Measurements from ENCODE around the gene PSMB9. TPM values are rescaled to one million over a fixed set of nuclear protein-coding genes. Genes with fewer than 3 reads are reported as not detected.

The PSMB9 gene
- total and polyA plus RNA-seq, 2 experiments from 2014 or later = 3.3 TPM; not detected in 1

DNA sequence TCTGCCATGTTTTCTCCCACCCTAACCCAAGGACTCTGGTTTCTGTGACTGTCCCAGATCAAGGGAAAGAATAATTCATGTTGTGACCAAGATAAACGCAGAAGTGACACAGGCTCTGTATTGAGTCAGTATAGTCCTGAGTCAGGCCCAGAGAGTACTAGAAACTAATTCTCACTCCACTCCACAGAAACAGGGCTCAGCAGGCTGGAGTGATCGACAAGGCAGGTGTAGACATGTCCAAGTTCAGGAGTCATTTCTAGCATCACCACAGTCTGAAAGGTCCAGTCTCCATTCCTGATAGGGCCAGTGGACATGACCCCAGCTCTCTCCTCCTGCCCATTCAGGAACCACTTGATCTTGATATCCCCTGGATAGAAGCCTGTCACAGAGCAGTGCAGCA, 39.8 kb upstream of the PSMB9 start:
- no peaks in the 10 kb centered on the region for H3K9me3 ChIP-seq (ENCODE audit: low read depth)
- no peaks in the 10 kb centered on the region for H4K20me1 ChIP-seq (ENCODE audit: insufficient read depth, poor library complexity, severe bottlenecking)
- H2AFZ ChIP-seq = no peak overlapping the region
- no peaks in the 10 kb centered on the region for H3K27me3 ChIP-seq
- no peak for DNase-seq (ENCODE audit: low spot score)
- no peak for TF ChIP-seq EZH2 (IDR thresholded peaks at IDR 0.05; ENCODE audit: borderline replicate concordance)
- no peak for TF ChIP-seq EZH2phosphoT487 (IDR thresholded peaks at IDR 0.05; ENCODE audit: low read depth, severe bottlenecking, unreplicated experiment)
- no peak for TF ChIP-seq CTCF (IDR thresholded peaks at IDR 0.05; ENCODE audit: poor library complexity)
- no peaks in the 10 kb centered on the region for H3K9me2 ChIP-seq (replicated peaks; ENCODE audit: insufficient read depth)
- WGBS (ENCODE audit: low lambda C conversion rate, missing lambda C conversion rate) = 68% methylated on average over 2 of the region's 2 CpGs
- H3K4me3 ChIP-seq = no peak overlapping the region
- no peaks in the 10 kb centered on the region for H3K36me3 ChIP-seq (replicated peaks; ENCODE audit: insufficient read depth, low read depth)
- no peaks in the 10 kb centered on the region for H3K4me1 ChIP-seq (ENCODE audit: insufficient read depth)
- H3K27ac ChIP-seq = no peak overlapping the region
- H3K79me2 ChIP-seq = no peaks in the 10 kb centered on the region
- no peak overlapping the region for H3K4me2 ChIP-seq

- H3K27me3 ChIP-seq = no peaks in the 10 kb centered on the region
- H3K36me3 ChIP-seq (replicated peaks; ENCODE audit: insufficient read depth, low read depth) = no peaks in the 10 kb centered on the region
- no peak overlapping the region for H3K27ac ChIP-seq
- H3K4me3 ChIP-seq = no peak overlapping the region
- no peaks in the 10 kb centered on the region for H4K20me1 ChIP-seq (ENCODE audit: insufficient read depth, poor library complexity, severe bottlenecking)
- H3K79me2 ChIP-seq = no peaks in the 10 kb centered on the region
- H2AFZ ChIP-seq = no peak overlapping the region
- H3K9me3 ChIP-seq (ENCODE audit: low read depth) = no peaks in the 10 kb centered on the region
- no peak overlapping the region for H3K4me2 ChIP-seq
- TF ChIP-seq CTCF (IDR thresholded peaks at IDR 0.05; ENCODE audit: poor library complexity) (no peak), EZH2 (IDR thresholded peaks at IDR 0.05; ENCODE audit: borderline replicate concordance) (no peak), EZH2phosphoT487 (IDR thresholded peaks at IDR 0.05; ENCODE audit: low read depth, severe bottlenecking, unreplicated experiment) (no peak)
- DNase-seq (ENCODE audit: low spot score) = no peak
- WGBS (ENCODE audit: low lambda C conversion rate, missing lambda C conversion rate) = 88% methylated on average over 5 of the region's 5 CpGs
- no peaks in the 10 kb centered on the region for H3K4me1 ChIP-seq (ENCODE audit: insufficient read depth)
- H3K9me2 ChIP-seq (replicated peaks; ENCODE audit: insufficient read depth) = no peaks in the 10 kb centered on the region
Observed at GRCh38 chr6:32815115-32815514, 38.9 kb upstream of the PSMB9 start.

GRCh38 chr6:32815996-32816395, 38.0 kb upstream of the PSMB9 start:
- no peaks in the 10 kb centered on the region for H3K36me3 ChIP-seq (replicated peaks; ENCODE audit: insufficient read depth, low read depth)
- TF ChIP-seq EZH2phosphoT487 (IDR thresholded peaks at IDR 0.05; ENCODE audit: low read depth, severe bottlenecking, unreplicated experiment) (no peak), CTCF (IDR thresholded peaks at IDR 0.05; ENCODE audit: poor library complexity) (no peak)
- H3K9me3 ChIP-seq (ENCODE audit: low read depth) = no peaks in the 10 kb centered on the region
- H3K4me1 ChIP-seq (ENCODE audit: insufficient read depth) = no peaks in the 10 kb centered on the region
- no peak overlapping the region for H3K4me3 ChIP-seq
- no peaks in the 10 kb centered on the region for H3K9me2 ChIP-seq (replicated peaks; ENCODE audit: insufficient read depth)
- H2AFZ ChIP-seq = no peak overlapping the region
- H3K27ac ChIP-seq = peak overlapping the region; percentile 69
- no peak for DNase-seq (ENCODE audit: low spot score)
- no peaks in the 10 kb centered on the region for H3K79me2 ChIP-seq
- H4K20me1 ChIP-seq (ENCODE audit: insufficient read depth, poor library complexity, severe bottlenecking) = no peaks in the 10 kb centered on the region
- no peak overlapping the region for H3K4me2 ChIP-seq
- WGBS (ENCODE audit: low lambda C conversion rate, missing lambda C conversion rate) = 100% methylated on average over 2 of the region's 2 CpGs
- no peaks in the 10 kb centered on the region for H3K27me3 ChIP-seq

GRCh38 chr6:32816746-32817204, 37.2 kb upstream of the PSMB9 start, which contains the start of gene HLA-DOB:
TSS of gene HLA-DOB (minus strand) at chr6:32817002. CDS start at chr6:32816951, 51 bp downstream.
- H3K27ac ChIP-seq = peak within 1 kb of the TSS; percentile 69
- no peaks in the 10 kb centered on the region for H4K20me1 ChIP-seq (ENCODE audit: insufficient read depth, poor library complexity, severe bottlenecking)
- H3K4me2 ChIP-seq = no peak within 1 kb of the TSS
- no peak within 1 kb of the TSS for H2AFZ ChIP-seq
- no peak for TF ChIP-seq EZH2 (IDR thresholded peaks at IDR 0.05; ENCODE audit: borderline replicate concordance)
- no peak for TF ChIP-seq CTCF (IDR thresholded peaks at IDR 0.05; ENCODE audit: poor library complexity)
- TF ChIP-seq EZH2phosphoT487 (IDR thresholded peaks at IDR 0.05; ENCODE audit: low read depth, severe bottlenecking, unreplicated experiment) = no peak
- no peaks in the 10 kb centered on the region for H3K9me2 ChIP-seq (replicated peaks; ENCODE audit: insufficient read depth)
- no peak within 1 kb of the TSS for H3K4me3 ChIP-seq
- no peaks in the 10 kb centered on the region for H3K27me3 ChIP-seq
- H3K9me3 ChIP-seq (ENCODE audit: low read depth) = no peaks in the 10 kb centered on the region
- WGBS (ENCODE audit: low lambda C conversion rate, missing lambda C conversion rate) = 54% methylated on average over 3 of the region's 3 CpGs
- peak; percentile 49 for DNase-seq (ENCODE audit: low spot score)
- no peaks in the 10 kb centered on the region for H3K79me2 ChIP-seq
- no peaks in the 10 kb centered on the region for H3K4me1 ChIP-seq (ENCODE audit: insufficient read depth)
- no peaks in the 10 kb centered on the region for H3K36me3 ChIP-seq (replicated peaks; ENCODE audit: insufficient read depth, low read depth)
